ENCODE measurements around the gene GARIN5A. TPM values are rescaled to one million over a fixed set of nuclear protein-coding genes. Genes with fewer than 3 reads are reported as not detected.

Gene GARIN5A
- total RNA-seq, 1 experiment from 2014 or later: 2.0 TPM

DNA sequence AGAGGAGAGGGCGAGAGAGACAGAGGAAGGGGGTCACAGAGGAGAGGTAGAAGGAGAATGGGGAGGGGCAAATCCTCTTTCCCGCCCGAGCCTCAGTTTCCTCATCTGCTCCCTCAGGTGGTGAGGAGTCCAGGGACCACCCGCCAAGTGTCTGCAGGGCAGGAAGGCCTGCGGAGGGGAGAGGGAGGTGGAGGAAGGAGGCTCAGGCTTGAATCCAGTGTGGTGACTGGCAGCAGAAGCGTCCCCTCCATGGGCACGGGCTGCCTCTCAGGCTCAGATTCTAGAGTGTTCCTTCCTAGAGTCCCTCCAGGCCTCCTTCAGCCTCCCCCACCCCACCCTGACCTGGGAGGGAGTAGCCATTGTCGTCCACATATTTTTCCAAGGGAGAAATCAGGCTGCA lies 16.5 kb upstream of the GARIN5A start:
- intact Hi-C loops (cut with micrococcal nuclease; ENCODE audit: unreplicated experiment) (no loop called here), in situ Hi-C loops (cut with HindIII; ENCODE audit: low pct_unique_long_range_greater_than_20kb, low sequenced_read_pairs) (no loop called here)
- Histone ChIP-seq H3K4me3 (ENCODE audit: low read depth in 2 of 2, low read length in 2 of 2) (no peak overlapping the region), H3K27ac (ENCODE audit: low read length) (no peak overlapping the region), H3K27me3 (ENCODE audit: control insufficient read depth, insufficient read depth, low read length) (no peaks in the 10 kb centered on the region), H3K36me3 (ENCODE audit: control insufficient read depth, insufficient read depth, low read length) (no peaks in the 10 kb centered on the region), H3K4me1 (ENCODE audit: control insufficient read depth, insufficient read depth, low read length) (no peaks in the 10 kb centered on the region), H3K9me3 (ENCODE audit: control insufficient read depth, insufficient read depth, low read depth, low read length) (no peaks in the 10 kb centered on the region)
- ChIA-PET POLR2A (no interaction called here), CTCF (no interaction called here)
- BruUV-seq (replicated peaks): no TSS peak
- TF ChIP-seq POLR2AphosphoS5 (IDR thresholded peaks at IDR 0.05; ENCODE audit: low read depth, low read length) (no peak), TCF7L2 (IDR thresholded peaks at IDR 0.05; ENCODE audit: low read depth, low read length) (no peak), SIN3A (IDR thresholded peaks at IDR 0.05; ENCODE audit: borderline replicate concordance, insufficient read depth, low read depth, low read length) (no peak)
- TF ChIP-seq, protein P1, sequence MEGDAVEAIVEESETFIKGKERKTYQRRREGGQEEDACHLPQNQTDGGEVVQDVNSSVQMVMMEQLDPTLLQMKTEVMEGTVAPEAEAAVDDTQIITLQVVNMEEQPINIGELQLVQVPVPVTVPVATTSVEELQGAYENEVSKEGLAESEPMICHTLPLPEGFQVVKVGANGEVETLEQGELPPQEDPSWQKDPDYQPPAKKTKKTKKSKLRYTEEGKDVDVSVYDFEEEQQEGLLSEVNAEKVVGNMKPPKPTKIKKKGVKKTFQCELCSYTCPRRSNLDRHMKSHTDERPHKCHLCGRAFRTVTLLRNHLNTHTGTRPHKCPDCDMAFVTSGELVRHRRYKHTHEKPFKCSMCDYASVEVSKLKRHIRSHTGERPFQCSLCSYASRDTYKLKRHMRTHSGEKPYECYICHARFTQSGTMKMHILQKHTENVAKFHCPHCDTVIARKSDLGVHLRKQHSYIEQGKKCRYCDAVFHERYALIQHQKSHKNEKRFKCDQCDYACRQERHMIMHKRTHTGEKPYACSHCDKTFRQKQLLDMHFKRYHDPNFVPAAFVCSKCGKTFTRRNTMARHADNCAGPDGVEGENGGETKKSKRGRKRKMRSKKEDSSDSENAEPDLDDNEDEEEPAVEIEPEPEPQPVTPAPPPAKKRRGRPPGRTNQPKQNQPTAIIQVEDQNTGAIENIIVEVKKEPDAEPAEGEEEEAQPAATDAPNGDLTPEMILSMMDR (IDR thresholded peaks at IDR 0.05): no peak
- TF ChIP-seq, protein P2, sequence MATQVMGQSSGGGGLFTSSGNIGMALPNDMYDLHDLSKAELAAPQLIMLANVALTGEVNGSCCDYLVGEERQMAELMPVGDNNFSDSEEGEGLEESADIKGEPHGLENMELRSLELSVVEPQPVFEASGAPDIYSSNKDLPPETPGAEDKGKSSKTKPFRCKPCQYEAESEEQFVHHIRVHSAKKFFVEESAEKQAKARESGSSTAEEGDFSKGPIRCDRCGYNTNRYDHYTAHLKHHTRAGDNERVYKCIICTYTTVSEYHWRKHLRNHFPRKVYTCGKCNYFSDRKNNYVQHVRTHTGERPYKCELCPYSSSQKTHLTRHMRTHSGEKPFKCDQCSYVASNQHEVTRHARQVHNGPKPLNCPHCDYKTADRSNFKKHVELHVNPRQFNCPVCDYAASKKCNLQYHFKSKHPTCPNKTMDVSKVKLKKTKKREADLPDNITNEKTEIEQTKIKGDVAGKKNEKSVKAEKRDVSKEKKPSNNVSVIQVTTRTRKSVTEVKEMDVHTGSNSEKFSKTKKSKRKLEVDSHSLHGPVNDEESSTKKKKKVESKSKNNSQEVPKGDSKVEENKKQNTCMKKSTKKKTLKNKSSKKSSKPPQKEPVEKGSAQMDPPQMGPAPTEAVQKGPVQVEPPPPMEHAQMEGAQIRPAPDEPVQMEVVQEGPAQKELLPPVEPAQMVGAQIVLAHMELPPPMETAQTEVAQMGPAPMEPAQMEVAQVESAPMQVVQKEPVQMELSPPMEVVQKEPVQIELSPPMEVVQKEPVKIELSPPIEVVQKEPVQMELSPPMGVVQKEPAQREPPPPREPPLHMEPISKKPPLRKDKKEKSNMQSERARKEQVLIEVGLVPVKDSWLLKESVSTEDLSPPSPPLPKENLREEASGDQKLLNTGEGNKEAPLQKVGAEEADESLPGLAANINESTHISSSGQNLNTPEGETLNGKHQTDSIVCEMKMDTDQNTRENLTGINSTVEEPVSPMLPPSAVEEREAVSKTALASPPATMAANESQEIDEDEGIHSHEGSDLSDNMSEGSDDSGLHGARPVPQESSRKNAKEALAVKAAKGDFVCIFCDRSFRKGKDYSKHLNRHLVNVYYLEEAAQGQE (IDR thresholded peaks at IDR 0.05; ENCODE audit: insufficient read depth in 1 of 2, low read depth in 2 of 2, low read length in 1 of 2): no peak
- no peak for ATAC-seq
- no peak for DNase-seq (ENCODE audit: low read depth, low spot score)

DNA sequence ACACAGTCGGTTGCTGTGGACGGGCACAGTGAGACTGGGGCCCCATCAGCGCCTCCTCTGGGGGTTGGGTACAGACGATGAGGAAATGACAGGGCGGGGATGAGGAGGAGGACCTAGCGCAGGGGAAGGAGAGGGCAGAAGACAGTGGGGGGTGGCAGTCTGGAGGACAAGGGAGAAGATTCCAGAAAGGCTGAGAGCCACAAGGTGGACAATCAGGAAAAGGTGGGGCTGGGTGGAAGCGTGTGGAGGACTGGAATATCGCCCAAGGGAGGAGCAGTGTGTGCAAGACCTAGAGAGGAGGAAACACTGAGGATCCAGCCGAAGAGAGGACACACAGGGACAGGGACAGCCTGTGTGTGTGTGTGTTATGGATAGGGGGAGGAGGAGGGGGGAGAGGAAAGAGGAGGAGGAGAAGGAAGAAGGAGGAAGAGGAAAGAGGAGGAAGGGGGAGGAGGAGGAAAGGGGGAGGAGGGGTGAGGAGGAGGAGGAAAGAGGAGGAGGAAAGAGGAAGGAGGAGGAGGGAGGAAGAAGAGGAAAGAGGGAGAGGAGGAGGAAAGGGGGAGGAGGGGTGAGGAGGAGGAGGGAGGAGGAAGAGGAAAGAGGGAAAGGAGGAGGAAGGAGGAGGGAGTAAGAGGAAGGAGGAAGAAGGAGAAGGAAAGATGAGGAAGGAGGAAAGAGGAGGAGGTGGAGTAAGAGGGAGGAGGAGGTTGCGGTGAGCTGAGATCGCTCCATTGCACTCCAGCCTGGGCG lies 15.8 kb upstream of the GARIN5A start:
- in situ Hi-C loops (cut with HindIII; ENCODE audit: low pct_unique_long_range_greater_than_20kb, low sequenced_read_pairs): no loop called here
- H3K4me3 ChIP-seq (ENCODE audit: low read depth in 2 of 2, low read length in 2 of 2): no peak overlapping the region
- no peak for TF ChIP-seq SIN3A (IDR thresholded peaks at IDR 0.05; ENCODE audit: borderline replicate concordance, insufficient read depth, low read depth, low read length)
- TF ChIP-seq, protein P1 (IDR thresholded peaks at IDR 0.05): no peak
- no peaks in the 10 kb centered on the region for H3K9me3 ChIP-seq (ENCODE audit: control insufficient read depth, insufficient read depth, low read depth, low read length)
- ChIA-PET POLR2A (no interaction called here), CTCF (no interaction called here)
- DNase-seq (ENCODE audit: low read depth, low spot score) (no peak), ATAC-seq (peak; percentile 37; the same call in 1 of the 2 replicates)
- no peak overlapping the region for H3K27ac ChIP-seq (ENCODE audit: low read length)
- no TSS peak for BruUV-seq (replicated peaks)
- intact Hi-C loops (cut with micrococcal nuclease; ENCODE audit: unreplicated experiment): no loop called here
- H3K4me1 ChIP-seq (ENCODE audit: control insufficient read depth, insufficient read depth, low read length): no peaks in the 10 kb centered on the region
- H3K36me3 ChIP-seq (ENCODE audit: control insufficient read depth, insufficient read depth, low read length): no peaks in the 10 kb centered on the region
- no peaks in the 10 kb centered on the region for H3K27me3 ChIP-seq (ENCODE audit: control insufficient read depth, insufficient read depth, low read length)

Measured in Panc1 (cell line).